K562 (cell line): ENCODE results near the gene GPR78. TPM values are rescaled to one million over a fixed set of nuclear protein-coding genes. Genes with fewer than 3 reads are reported as not detected.

Experiments used
- ASH1L ChIP-seq: fragments of 450-650 bp; IDR thresholded peaks from 2 replicates; pipeline ENCODE4 v1.6.1; 2018; ENCODE audit warnings: borderline replicate concordance, mild to moderate bottlenecking, low read depth; ENCODE audit not compliant: partially characterized antibody
- ATF7 ChIP-seq: fragments of 450-650 bp; IDR thresholded peaks from 2 replicates; pipeline ENCODE4 v1.7.1; 2014; ENCODE audit warnings: mild to moderate bottlenecking, moderate library complexity
- BRD9 ChIP-seq: fragments of 450-650 bp; IDR thresholded peaks from 2 replicates; pipeline ENCODE4 v1.6.1; 2018; ENCODE audit warnings: low read depth; ENCODE audit not compliant: partially characterized antibody
- CXXC5 ChIP-seq: fragments of 250-450 bp; sonication (Bioruptor Pico); IDR thresholded peaks from 2 replicates; pipeline ENCODE4 v1.8.0; 2022; ENCODE audit warnings: inconsistent platforms, mild to moderate bottlenecking, moderate library complexity
- ERF ChIP-seq: fragments of 450-650 bp; formaldehyde crosslinking; IDR thresholded peaks from 2 replicates; pipeline ENCODE4 v1.4.0; 2020; ENCODE audit warnings: mild to moderate bottlenecking, mixed read lengths
- KAT2B ChIP-seq: IDR thresholded peaks from one replicate; pipeline ENCODE4 v1.6.1; 2012; ENCODE audit warnings: low read depth, mild to moderate bottlenecking, control low read depth, inconsistent platforms, low read length, moderate library complexity
- SMARCA5 ChIP-seq: fragments of 450-650 bp; IDR thresholded peaks from 2 replicates; pipeline ENCODE4 v1.6.1; 2016
- SRSF1 ChIP-seq: fragments of 200-400 bp; formaldehyde crosslinking; IDR thresholded peaks from 2 replicates; pipeline ENCODE4 v1.6.1; 2017; ENCODE audit warnings: mild to moderate bottlenecking, low read depth, low read length, moderate library complexity
- TCF3 ChIP-seq: sonication (generic); formaldehyde crosslinking; IDR thresholded peaks from 2 replicates; pipeline ENCODE4 v1.4.0; 2020; ENCODE audit warnings: mild to moderate bottlenecking, missing genetic modification reagents
- ZBTB40 ChIP-seq, 2 experiments: fragments of 450-650 bp in 1 of 2; sonication (generic) in 1 of 2; formaldehyde crosslinking in 1 of 2; IDR thresholded peaks; 2 replicates each; pipeline versions ENCODE4 v1.7.1 to v1.9.0; 2016 to 2022; ENCODE audit warnings: inconsistent platforms in 1 of 2, mild to moderate bottlenecking in 1 of 2, missing genetic modification reagents in 1 of 2
- polyA plus RNA-seq, 8 experiments: library from polyadenylated mRNA; depleted of rRNA in 4 of 8; stranded (reverse) in 5 of 8; unstranded in 3 of 8; fragments of >200 nt; fragmentation: Nextera tagmentation in 2 of 8; fragmentation: Illumina TruSeq in 1 of 8; extraction: Ambion mirVana in 2 of 8; extraction: Trizol in 1 of 8; gene quantifications; 2 replicates each; pipeline versions ENCODE4 v1.2.1 to v1.2.3, GENCODE V29; 2011 to 2014; ENCODE audit warnings: inconsistent platforms in 1 of 8, missing spikeins in 1 of 8
- total RNA-seq, 7 experiments: library from RNA; depleted of rRNA in 6 of 7; stranded (reverse); fragments of >200 nt in 6 of 7; fragmentation: Illumina TruSeq in 2 of 7; extraction: Trizol in 2 of 7; gene quantifications; 2 replicates each; pipeline versions ENCODE4 v1.2.1 to v1.2.3, GENCODE V29; 2011 to 2021; ENCODE audit warnings: low replicate concordance in 1 of 7
- TF ChIP-seq, protein P1 (sequence below): fragments of 200-800 bp; sonication (Bioruptor generic); IDR thresholded peaks from 2 replicates; pipeline ENCODE4 v1.6.1; 2016; ENCODE audit warnings: missing genetic modification characterization, missing compliant biosample characterization

The GPR78 gene
- total and polyA plus RNA-seq, 9 of the 15 experiments (the other 6 are each of a cell fraction or from before 2014, with no cell fraction given): 0.04 to 0.13 (median 0.07) TPM; not detected in 4

DNA sequence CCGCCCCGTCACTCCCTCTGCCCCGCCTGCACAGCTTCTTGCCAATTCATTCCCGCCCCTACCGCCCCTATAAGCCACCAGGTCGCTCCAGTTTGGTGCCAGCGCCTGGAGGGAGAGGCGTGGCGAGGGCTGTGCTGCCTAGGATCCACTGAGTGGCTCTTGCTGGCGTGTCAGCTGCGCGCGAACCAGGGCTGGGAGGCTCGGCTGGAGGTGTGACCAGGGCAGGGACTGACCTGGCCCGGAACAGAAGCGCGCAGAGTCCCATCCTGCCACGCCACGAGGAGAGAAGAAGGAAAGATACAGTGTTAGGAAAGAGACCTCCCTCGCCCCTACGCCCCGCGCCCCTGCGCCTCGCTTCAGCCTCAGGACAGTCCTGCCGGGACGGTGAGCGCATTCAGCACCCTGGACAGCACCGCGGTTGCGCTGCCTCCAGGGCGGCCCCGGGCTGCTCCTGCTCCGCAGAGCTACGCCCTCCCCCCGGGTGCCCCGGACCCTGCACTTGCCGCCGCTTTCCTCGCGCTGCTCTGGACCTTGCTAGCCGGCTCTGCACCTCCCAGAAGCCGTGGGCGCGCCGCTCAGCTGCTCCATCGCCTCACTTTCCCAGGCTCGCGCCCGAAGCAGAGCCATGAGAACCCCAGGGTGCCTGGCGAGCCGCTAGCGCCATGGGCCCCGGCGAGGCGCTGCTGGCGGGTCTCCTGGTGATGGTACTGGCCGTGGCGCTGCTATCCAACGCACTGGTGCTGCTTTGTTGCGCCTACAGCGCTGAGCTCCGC, at the start of gene GPR78 (continued):
- no peak for TF ChIP-seq BRD9
- TF ChIP-seq SMARCA5: no peak
- TF ChIP-seq ASH1L: no peak
- no peak for TF ChIP-seq SRSF1
- TF ChIP-seq CXXC5: peak; percentile 61; the same call in 1 of the 2 replicates
- no peak for TF ChIP-seq KAT2B
- no peak for TF ChIP-seq ERF
- peak; percentile 43; the same call in 1 of the 2 replicates for TF ChIP-seq ZBTB40 (IDR thresholded peaks at IDR 0.05)
- no peak for TF ChIP-seq ZBTB40 (CRISPR knock-in tag; IDR thresholded peaks at IDR 0.05)
- no peak for TF ChIP-seq TCF3 (CRISPR knock-in tag)
- no peak for TF ChIP-seq ATF7
- TF ChIP-seq, protein P1, sequence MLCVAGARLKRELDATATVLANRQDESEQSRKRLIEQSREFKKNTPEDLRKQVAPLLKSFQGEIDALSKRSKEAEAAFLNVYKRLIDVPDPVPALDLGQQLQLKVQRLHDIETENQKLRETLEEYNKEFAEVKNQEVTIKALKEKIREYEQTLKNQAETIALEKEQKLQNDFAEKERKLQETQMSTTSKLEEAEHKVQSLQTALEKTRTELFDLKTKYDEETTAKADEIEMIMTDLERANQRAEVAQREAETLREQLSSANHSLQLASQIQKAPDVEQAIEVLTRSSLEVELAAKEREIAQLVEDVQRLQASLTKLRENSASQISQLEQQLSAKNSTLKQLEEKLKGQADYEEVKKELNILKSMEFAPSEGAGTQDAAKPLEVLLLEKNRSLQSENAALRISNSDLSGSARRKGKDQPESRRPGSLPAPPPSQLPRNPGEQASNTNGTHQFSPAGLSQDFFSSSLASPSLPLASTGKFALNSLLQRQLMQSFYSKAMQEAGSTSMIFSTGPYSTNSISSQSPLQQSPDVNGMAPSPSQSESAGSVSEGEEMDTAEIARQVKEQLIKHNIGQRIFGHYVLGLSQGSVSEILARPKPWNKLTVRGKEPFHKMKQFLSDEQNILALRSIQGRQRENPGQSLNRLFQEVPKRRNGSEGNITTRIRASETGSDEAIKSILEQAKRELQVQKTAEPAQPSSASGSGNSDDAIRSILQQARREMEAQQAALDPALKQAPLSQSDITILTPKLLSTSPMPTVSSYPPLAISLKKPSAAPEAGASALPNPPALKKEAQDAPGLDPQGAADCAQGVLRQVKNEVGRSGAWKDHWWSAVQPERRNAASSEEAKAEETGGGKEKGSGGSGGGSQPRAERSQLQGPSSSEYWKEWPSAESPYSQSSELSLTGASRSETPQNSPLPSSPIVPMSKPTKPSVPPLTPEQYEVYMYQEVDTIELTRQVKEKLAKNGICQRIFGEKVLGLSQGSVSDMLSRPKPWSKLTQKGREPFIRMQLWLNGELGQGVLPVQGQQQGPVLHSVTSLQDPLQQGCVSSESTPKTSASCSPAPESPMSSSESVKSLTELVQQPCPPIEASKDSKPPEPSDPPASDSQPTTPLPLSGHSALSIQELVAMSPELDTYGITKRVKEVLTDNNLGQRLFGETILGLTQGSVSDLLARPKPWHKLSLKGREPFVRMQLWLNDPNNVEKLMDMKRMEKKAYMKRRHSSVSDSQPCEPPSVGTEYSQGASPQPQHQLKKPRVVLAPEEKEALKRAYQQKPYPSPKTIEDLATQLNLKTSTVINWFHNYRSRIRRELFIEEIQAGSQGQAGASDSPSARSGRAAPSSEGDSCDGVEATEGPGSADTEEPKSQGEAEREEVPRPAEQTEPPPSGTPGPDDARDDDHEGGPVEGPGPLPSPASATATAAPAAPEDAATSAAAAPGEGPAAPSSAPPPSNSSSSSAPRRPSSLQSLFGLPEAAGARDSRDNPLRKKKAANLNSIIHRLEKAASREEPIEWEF (CRISPR knock-in tag): no peak
